SK-N-SH treated with all-trans-retinoic acid at 6 μM for 48 hours (cell line): ENCODE results near the gene MATCAP1.

Experiments used
- ATAC-seq: fragments of 200-7000 bp; cut with Tn5 transposase; 3 replicates; pipeline ENCODE4 v1.9.1; 2020; ENCODE audit warnings: mild to moderate bottlenecking, moderate library complexity
- ARNTL ChIP-seq: fragments of 450-650 bp; formaldehyde crosslinking; IDR thresholded peaks from 2 replicates; pipeline ENCODE4 v1.5.0; 2020; ENCODE audit warnings: low read depth, mild to moderate bottlenecking, moderate library complexity, borderline replicate concordance
- BACH2 ChIP-seq: fragments of 250-450 bp; sonication (Bioruptor Pico); IDR thresholded peaks from 2 replicates; pipeline ENCODE4 v1.9.0; 2021; ENCODE audit warnings: mild to moderate bottlenecking, borderline replicate concordance
- CREB5 ChIP-seq: fragments of 250-450 bp; sonication (Bioruptor Pico); IDR thresholded peaks from 2 replicates; pipeline ENCODE4 v1.5.1; 2020; ENCODE audit warnings: low read depth, mild to moderate bottlenecking, moderate library complexity
- GLIS3 ChIP-seq: fragments of 250-450 bp; sonication (Bioruptor Pico); IDR thresholded peaks from 2 replicates; pipeline ENCODE4 v1.5.0; 2020; ENCODE audit warnings: mild to moderate bottlenecking, moderate library complexity
- PATZ1 ChIP-seq: fragments of 250-450 bp; sonication (Bioruptor Pico); IDR thresholded peaks from 2 replicates; pipeline ENCODE4 v1.8.0; 2020; ENCODE audit warnings: mild to moderate bottlenecking, moderate library complexity, borderline replicate concordance
- PPARA ChIP-seq: fragments of 250-450 bp; sonication (Bioruptor Pico); IDR thresholded peaks from 2 replicates; pipeline ENCODE4 v1.5.0; 2020; ENCODE audit warnings: mild to moderate bottlenecking, borderline replicate concordance
- RARB ChIP-seq: fragments of 250-450 bp; sonication (Bioruptor Pico); IDR thresholded peaks from 2 replicates; pipeline ENCODE4 v1.8.0; 2021; ENCODE audit warnings: mild to moderate bottlenecking, moderate library complexity
- SNAI2 ChIP-seq: fragments of 250-450 bp; sonication (Bioruptor Pico); IDR thresholded peaks from 2 replicates; pipeline ENCODE4 v1.5.0; 2020; ENCODE audit warnings: mild to moderate bottlenecking, moderate library complexity
- TCF4 ChIP-seq: fragments of 250-450 bp; sonication (Bioruptor Pico); IDR thresholded peaks from 2 replicates; pipeline ENCODE4 v1.8.0; 2021; ENCODE audit warnings: mild to moderate bottlenecking, moderate library complexity, borderline replicate concordance
- TOX ChIP-seq: fragments of 250-450 bp; sonication (Bioruptor Pico); IDR thresholded peaks from 2 replicates; pipeline ENCODE4 v1.8.0; 2021; ENCODE audit warnings: mild to moderate bottlenecking, moderate library complexity, borderline replicate concordance
- TSHZ2 ChIP-seq: fragments of 250-450 bp; sonication (Bioruptor Pico); IDR thresholded peaks from 2 replicates; pipeline ENCODE4 v1.5.0; 2020; ENCODE audit warnings: mild to moderate bottlenecking, moderate library complexity
- ZC3H10 ChIP-seq: fragments of 250-450 bp; sonication (Bioruptor Pico); IDR thresholded peaks from 2 replicates; pipeline ENCODE4 v1.5.1; 2021; ENCODE audit warnings: mild to moderate bottlenecking, moderate library complexity
- ZFP3 ChIP-seq: fragments of 250-450 bp; sonication (Bioruptor Pico); IDR thresholded peaks from 2 replicates; pipeline ENCODE4 v1.5.0; 2020; ENCODE audit warnings: mild to moderate bottlenecking, moderate library complexity
- ZFP30 ChIP-seq: fragments of 450-650 bp; formaldehyde crosslinking; IDR thresholded peaks from 2 replicates; pipeline ENCODE4 v1.5.0; 2022; ENCODE audit warnings: mild to moderate bottlenecking, moderate library complexity
- ZNF565 ChIP-seq: fragments of 450-650 bp; formaldehyde crosslinking; conservative IDR thresholded peaks from 2 replicates; pipeline ENCODE4 v1.5.0; 2020; ENCODE audit warnings: low read depth, mild to moderate bottlenecking, moderate library complexity
- ZNF70 ChIP-seq: fragments of 450-650 bp; formaldehyde crosslinking; IDR thresholded peaks from 2 replicates; pipeline ENCODE4 v1.5.0; 2020; ENCODE audit warnings: mild to moderate bottlenecking, moderate library complexity
- ZNF8 ChIP-seq: fragments of 450-650 bp; formaldehyde crosslinking; IDR thresholded peaks from 2 replicates; pipeline ENCODE4 v1.5.0; 2020; ENCODE audit warnings: mild to moderate bottlenecking, moderate library complexity

The MATCAP1 gene

GRCh38 chr16:67179421-67180080, 4.2 kb downstream of the MATCAP1 start:
- ATAC-seq, result no peak
- TF ChIP-seq TCF4 (CRISPR knock-in tag), result no peak
- no peak for TF ChIP-seq PATZ1
- TF ChIP-seq TOX, result no peak
- TF ChIP-seq BACH2, result no peak
- TF ChIP-seq ZC3H10 (CRISPR knock-in tag), result no peak
- TF ChIP-seq ZNF565 (CRISPR knock-in tag), result no peak
- TF ChIP-seq, all 23 proteins: peak for 0

- ATAC-seq, result peak; percentile 56
- TF ChIP-seq PPARA (CRISPR knock-in tag) (no peak), ZFP30 (CRISPR knock-in tag) (0 out of 2 replicates have a peak, but pooled peaks have one; percentile 2), GLIS3 (CRISPR knock-in tag) (no peak), ZNF565 (CRISPR knock-in tag) (0 out of 2 replicates have a peak, but pooled peaks have one; percentile 45)
- TF ChIP-seq, all 23 proteins: peak for 2
Observed at GRCh38 chr16:67177743-67178699, 5.7 kb downstream of the MATCAP1 start.

- ATAC-seq, result no peak
- TF ChIP-seq TSHZ2 (CRISPR knock-in tag) (no peak), ZNF70 (CRISPR knock-in tag) (no peak), CREB5 (no peak), ZC3H10 (CRISPR knock-in tag) (no peak), ARNTL (CRISPR knock-in tag) (no peak), ZFP30 (CRISPR knock-in tag) (no peak), PATZ1 (no peak), ZNF8 (no peak), RARB (CRISPR knock-in tag) (no peak), PPARA (CRISPR knock-in tag) (no peak), SNAI2 (CRISPR knock-in tag) (no peak), ZNF565 (CRISPR knock-in tag) (no peak), GLIS3 (CRISPR knock-in tag) (no peak), ZFP3 (CRISPR knock-in tag) (no peak)
Observed at GRCh38 chr16:67176662-67177061, 7.1 kb downstream of the MATCAP1 start.

- no peak for ATAC-seq
- no peak for TF ChIP-seq BACH2
- no peak for TF ChIP-seq CREB5
- TF ChIP-seq RARB (CRISPR knock-in tag), result no peak
- TF ChIP-seq ZNF565 (CRISPR knock-in tag), result no peak
- no peak for TF ChIP-seq GLIS3 (CRISPR knock-in tag)
- TF ChIP-seq PPARA (CRISPR knock-in tag), result no peak
- no peak for TF ChIP-seq SNAI2 (CRISPR knock-in tag)
- TF ChIP-seq, all 23 proteins: peak for 0
Observed at GRCh38 chr16:67174706-67175231, 9.0 kb downstream of the MATCAP1 start.
